SK-N-MC (cell line): ENCODE results near the gene EGFL7.
A peak's percentile ranks its signal among the peaks of the same experiment; 100 is the strongest.

Source experiments
- DNase-seq: peaks from one replicate; pipeline ENCODE4 v3.0.0-alpha.2; 2011; ENCODE audit warnings: low read depth, low spot score
- H3K27ac ChIP-seq: fragments of 200-600 bp; sonication (generic); 2 replicates; pipeline ENCODE4 v1.5.1; 2016; ENCODE audit warnings: mixed run types
- H3K36me3 ChIP-seq: fragments of 200-600 bp; sonication (generic); 2 replicates; pipeline ENCODE4 v1.6.1; 2017; ENCODE audit warnings: antibody characterized with exemption, low read length, mixed read lengths; ENCODE audit not compliant: insufficient read depth
- H3K4me3 ChIP-seq: fragments of 200-600 bp; sonication (generic); 2 replicates; pipeline ENCODE4 v1.5.1; 2016
- H3K9ac ChIP-seq: fragments of 200-600 bp; sonication (generic); 2 replicates; pipeline ENCODE4 v1.8.0; 2017; ENCODE audit warnings: mixed run types, mixed read lengths; ENCODE audit not compliant: insufficient read length
- H3K9me3 ChIP-seq: fragments of 200-600 bp; sonication (generic); 2 replicates; pipeline ENCODE4 v1.6.1; 2017; ENCODE audit warnings: low read depth, mild to moderate bottlenecking, antibody characterized with exemption, low read length, moderate library complexity, mixed read lengths
- EZH2 ChIP-seq: fragments of 200-600 bp; sonication (generic); IDR thresholded peaks from one replicate; pipeline ENCODE4 v1.6.1; 2017; ENCODE audit warnings: antibody characterized with exemption
- FOXP2 ChIP-seq: optimal IDR thresholded peaks from 2 replicates; pipeline ENCODE3; 2011; ENCODE audit warnings: mild to moderate bottlenecking, moderate library complexity; ENCODE audit not compliant: insufficient read depth; ENCODE audit errors: extremely low read length, control extremely low read depth
- POLR2AphosphoS5 ChIP-seq: IDR thresholded peaks from 2 replicates; pipeline ENCODE4 v1.6.1; 2012; ENCODE audit warnings: mild to moderate bottlenecking, low read depth, low read length, borderline replicate concordance

EGFL7 gene

GRCh38 chr9:136684799-136685198, 22.1 kb downstream of the EGFL7 start:
- no peaks in the 10 kb centered on the region for H3K9me3 ChIP-seq
- DNase-seq, result no peak
- no peaks in the 10 kb centered on the region for H3K36me3 ChIP-seq
- H3K4me3 ChIP-seq, result no peak overlapping the region
- no peak overlapping the region for H3K9ac ChIP-seq
- no peak for TF ChIP-seq EZH2
- no peak for TF ChIP-seq POLR2AphosphoS5
- no peak for TF ChIP-seq FOXP2
- H3K27ac ChIP-seq, result no peak overlapping the region

GRCh38 chr9:136685216-136685615, 22.5 kb downstream of the EGFL7 start:
- TF ChIP-seq EZH2 (no peak), FOXP2 (no peak), POLR2AphosphoS5 (no peak)
- peak overlapping the region; percentile 47 for H3K9ac ChIP-seq
- no peak overlapping the region for H3K27ac ChIP-seq
- no peak for DNase-seq
- no peaks in the 10 kb centered on the region for H3K36me3 ChIP-seq
- H3K4me3 ChIP-seq, result no peak overlapping the region
- no peaks in the 10 kb centered on the region for H3K9me3 ChIP-seq

GRCh38 chr9:136685790-136686533, 23.2 kb downstream of the EGFL7 start:
- no peak overlapping the region for H3K27ac ChIP-seq
- no peak for TF ChIP-seq POLR2AphosphoS5
- TF ChIP-seq EZH2, result no peak
- TF ChIP-seq FOXP2, result no peak

GRCh38 chr9:136686534-136686793, 23.7 kb downstream of the EGFL7 start:
- no peak overlapping the region for H3K27ac ChIP-seq
- DNase-seq, result no peak
- peak overlapping the region; percentile 81 for H3K9ac ChIP-seq
- peak overlapping the region; percentile 90 for H3K4me3 ChIP-seq
- TF ChIP-seq FOXP2 (no peak), EZH2 (no peak)
- H3K36me3 ChIP-seq, result no peaks in the 10 kb centered on the region
- H3K9me3 ChIP-seq, result no peaks in the 10 kb centered on the region

More at GRCh38 chr9:136685790-136686533, 23.2 kb downstream of the EGFL7 start:
- no peaks in the 10 kb centered on the region for H3K9me3 ChIP-seq
- H3K36me3 ChIP-seq, result no peaks in the 10 kb centered on the region
- no peak for DNase-seq
- peak overlapping the region; percentile 90 for H3K4me3 ChIP-seq
- peak overlapping the region; percentile 81 for H3K9ac ChIP-seq

GRCh38 chr9:136686794-136687711, 24.3 kb downstream of the EGFL7 start, which contains the start of gene AGPAT2:
AGPAT2 (minus strand) TSS chr9:136687457; CDS start chr9:136687357, 100 bp downstream.
- no peaks in the 10 kb centered on the region for H3K36me3 ChIP-seq
- H3K27ac ChIP-seq, result no peak within 1 kb of the TSS
- H3K9me3 ChIP-seq, result no peaks in the 10 kb centered on the region
- H3K9ac ChIP-seq, result peak within 1 kb of the TSS; percentile 81
- no peak for TF ChIP-seq FOXP2
- TF ChIP-seq EZH2, result no peak
- TF ChIP-seq POLR2AphosphoS5, result peak; percentile 63; the same call in 1 of the 2 replicates
- DNase-seq, result no peak
- H3K4me3 ChIP-seq, result peak within 1 kb of the TSS; percentile 90

GRCh38 chr9:136687721-136688223, 25.1 kb downstream of the EGFL7 start:
- Histone ChIP-seq H3K36me3 (no peaks in the 10 kb centered on the region), H3K9ac (no peak overlapping the region), H3K9me3 (no peaks in the 10 kb centered on the region), H3K4me3 (peak overlapping the region; percentile 90; the same call in 1 of the 2 replicates), H3K27ac (no peak overlapping the region)
- DNase-seq, result no peak
- TF ChIP-seq POLR2AphosphoS5 (no peak), FOXP2 (no peak), EZH2 (no peak)

- H3K27ac ChIP-seq, result no peak overlapping the region
- H3K9ac ChIP-seq, result no peak overlapping the region
- H3K4me3 ChIP-seq, result no peak overlapping the region
Observed at GRCh38 chr9:136688274-136689107, 25.8 kb downstream of the EGFL7 start.

More at GRCh38 chr9:136688274-136689107, 25.8 kb downstream of the EGFL7 start:
- DNase-seq, result no peak
- no peaks in the 10 kb centered on the region for H3K9me3 ChIP-seq
- H3K36me3 ChIP-seq, result no peaks in the 10 kb centered on the region
- no peak for TF ChIP-seq POLR2AphosphoS5
- no peak for TF ChIP-seq EZH2
- no peak for TF ChIP-seq FOXP2
